PC-3 (cell line): ENCODE data around the gene DNAH14. TPM values are rescaled to one million over a fixed set of nuclear protein-coding genes. Genes with fewer than 3 reads are reported as not detected.

Source experiments
- ATAC-seq: fragments of 200-7000 bp; cut with Tn5 transposase; 2 replicates; pipeline ENCODE4 v1.9.1; 2020; ENCODE audit warnings: mild to moderate bottlenecking, moderate library complexity
- BruUV-seq: library from RNA; stranded (reverse); fragments of 400-500 nt; replicated peaks from 2 replicates; lab custom pipeline; 2021; lab: Mats Ljungman, UMichigan
- CTCF ChIA-PET: fragments of 300-600 bp; sonication (Branson Sonifier 250); formaldehyde crosslinking; loops from one replicate; lab custom pipeline; 2022; ENCODE audit warnings: antibody characterized with exemption; lab: Charles Lee
- POLR2A ChIA-PET: fragments of 300-600 bp; sonication (Branson Sonifier 250); formaldehyde crosslinking; loops from one replicate; lab custom pipeline; 2022; ENCODE audit warnings: antibody characterized with exemption; ENCODE audit not compliant: unreplicated experiment; lab: Charles Lee
- DNase-seq: peaks from one replicate; pipeline ENCODE4 v3.0.0-alpha.2; 2015
- H2AFZ ChIP-seq: fragments of 300-600 bp; sonication (generic); 2 replicates; pipeline ENCODE4 v1.6.0; 2016; ENCODE audit warnings: antibody characterized with exemption, low read length
- H3F3A ChIP-seq: fragments of 300-600 bp; sonication (generic); one replicate; pipeline ENCODE4 v1.6.0; 2017; ENCODE audit warnings: antibody characterized with exemption, low read length, control low read depth, mild to moderate bottlenecking; ENCODE audit not compliant: unreplicated experiment
- H3K27ac ChIP-seq: fragments of 300-600 bp; sonication (generic); 2 replicates; pipeline ENCODE4 v1.5.1; 2016; ENCODE audit warnings: mild to moderate bottlenecking, low read length
- H3K27me3 ChIP-seq: fragments of 300-600 bp; sonication (generic); 2 replicates; pipeline ENCODE4 v1.6.1; 2016; ENCODE audit warnings: low read length, mixed read lengths
- H3K36me3 ChIP-seq: fragments of 300-600 bp; sonication (generic); 2 replicates; pipeline ENCODE4 v1.6.1; 2016; ENCODE audit warnings: low read depth, mixed run types, low read length, mixed read lengths
- H3K4me1 ChIP-seq: fragments of 300-600 bp; sonication (generic); 2 replicates; pipeline ENCODE4 v1.5.1; 2016; ENCODE audit warnings: low read length; ENCODE audit not compliant: insufficient read depth
- H3K4me2 ChIP-seq: fragments of 300-600 bp; sonication (generic); 2 replicates; pipeline ENCODE4 v1.6.0; 2016; ENCODE audit warnings: low read length
- H3K4me3 ChIP-seq: fragments of 300-600 bp; sonication (generic); 2 replicates; pipeline ENCODE4 v1.5.1; 2016; ENCODE audit warnings: mild to moderate bottlenecking, low read length, mixed read lengths
- H3K79me2 ChIP-seq: fragments of 300-600 bp; sonication (generic); 2 replicates; pipeline ENCODE4 v1.6.1; 2017; ENCODE audit warnings: low read length, mixed read lengths
- H3K9ac ChIP-seq: fragments of 300-600 bp; sonication (generic); 2 replicates; pipeline ENCODE4 v1.6.0; 2016; ENCODE audit warnings: mild to moderate bottlenecking, low read length
- H3K9me2 ChIP-seq: fragments of 300-600 bp; sonication (generic); replicated peaks from 2 replicates; pipeline ENCODE4 v1.6.1; 2016; ENCODE audit warnings: mixed run types, low read length, mixed read lengths
- H3K9me3 ChIP-seq: fragments of 300-600 bp; sonication (generic); 2 replicates; pipeline ENCODE4 v1.6.1; 2016; ENCODE audit warnings: low read length, mixed read lengths
- H4K20me1 ChIP-seq: fragments of 300-600 bp; sonication (generic); 2 replicates; pipeline ENCODE4 v1.6.1; 2016; ENCODE audit warnings: low read length, mixed read lengths
- EZH2 ChIP-seq: fragments of 300-600 bp; sonication (generic); IDR thresholded peaks from one replicate; pipeline ENCODE4 v1.6.1; 2017; ENCODE audit warnings: antibody characterized with exemption, mild to moderate bottlenecking, low read length; ENCODE audit not compliant: unreplicated experiment
- EZH2phosphoT487 ChIP-seq: fragments of 300-600 bp; sonication (generic); IDR thresholded peaks from 2 replicates; pipeline ENCODE4 v1.6.1; 2018; ENCODE audit warnings: mild to moderate bottlenecking, antibody characterized with exemption, low read length, borderline replicate concordance
- intact Hi-C: fragments of 100-400 bp; cut with micrococcal nuclease; formaldehyde crosslinking; loops from 2 replicates; pipeline ENCODE4 v1.9.0; 2023
- total RNA-seq: library from RNA; depleted of rRNA; stranded (reverse); fragments of >200 nt; gene quantifications from 2 replicates; pipeline ENCODE4 v1.2.3, GENCODE V29; 2014
- TF ChIP-seq, protein P1 (sequence below): fragments of 300-600 bp; sonication (generic); conservative IDR thresholded peaks from 2 replicates; pipeline ENCODE4 v1.5.1; 2017; ENCODE audit warnings: antibody characterized with exemption, low read depth, mild to moderate bottlenecking, low read length

The DNAH14 gene
- total RNA-seq, 1 experiment from 2014 or later = 42.8 TPM

DNA sequence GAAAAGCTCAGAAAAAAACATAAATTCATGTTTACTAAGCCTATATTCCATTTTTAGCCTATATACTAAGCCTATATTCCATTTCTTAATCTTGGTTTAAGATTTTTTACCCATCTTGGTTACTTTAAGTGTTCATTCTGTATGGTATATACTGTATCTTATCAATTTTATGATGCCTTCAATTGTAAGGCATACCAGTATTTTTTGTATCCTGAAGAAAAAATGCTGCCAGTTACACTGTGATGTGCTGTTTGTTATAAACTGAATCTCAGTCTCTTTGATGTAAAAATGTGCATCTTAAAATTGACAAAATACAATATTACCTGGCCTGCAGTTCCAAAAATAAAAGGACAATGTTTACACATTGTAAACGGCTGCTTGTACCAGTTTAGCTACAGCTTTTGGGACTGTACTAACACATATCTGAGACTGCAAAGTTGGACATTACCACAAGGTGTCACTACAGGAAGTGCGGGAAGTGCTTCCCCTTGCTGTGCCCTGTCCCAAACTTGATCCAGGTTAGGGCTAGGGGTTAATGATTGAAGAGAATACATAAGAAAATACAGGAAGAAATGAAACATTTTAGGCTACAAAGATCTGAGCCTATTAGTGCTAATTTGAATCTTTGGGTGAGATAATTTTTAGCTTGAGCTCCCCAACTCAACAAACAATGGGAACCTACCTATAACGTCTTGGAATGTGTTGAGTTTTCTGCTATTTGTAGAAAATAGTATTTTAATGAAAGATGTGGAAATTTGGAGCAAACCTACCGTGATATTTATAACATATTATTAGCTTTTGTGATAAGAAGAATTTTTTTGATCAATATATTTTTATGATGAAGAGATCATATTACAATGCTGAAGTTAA, 389.5 kb downstream of the DNAH14 start:
- no TSS peak for BruUV-seq
- H3K9ac ChIP-seq = no peak overlapping the region
- H3F3A ChIP-seq = no peaks in the 10 kb centered on the region
- H3K27me3 ChIP-seq = no peaks in the 10 kb centered on the region
- ChIA-PET POLR2A (no interaction called here), CTCF (interaction anchor here (0.5 to 2.2 kb wide), 8 partner anchors 9 to 756 kb away, joined by 3 to 17 read pairs (median 5); partner anchors contain the start of gene LBR)
- TF ChIP-seq EZH2phosphoT487 (no peak), EZH2 (no peak)
- TF ChIP-seq, protein P1, sequence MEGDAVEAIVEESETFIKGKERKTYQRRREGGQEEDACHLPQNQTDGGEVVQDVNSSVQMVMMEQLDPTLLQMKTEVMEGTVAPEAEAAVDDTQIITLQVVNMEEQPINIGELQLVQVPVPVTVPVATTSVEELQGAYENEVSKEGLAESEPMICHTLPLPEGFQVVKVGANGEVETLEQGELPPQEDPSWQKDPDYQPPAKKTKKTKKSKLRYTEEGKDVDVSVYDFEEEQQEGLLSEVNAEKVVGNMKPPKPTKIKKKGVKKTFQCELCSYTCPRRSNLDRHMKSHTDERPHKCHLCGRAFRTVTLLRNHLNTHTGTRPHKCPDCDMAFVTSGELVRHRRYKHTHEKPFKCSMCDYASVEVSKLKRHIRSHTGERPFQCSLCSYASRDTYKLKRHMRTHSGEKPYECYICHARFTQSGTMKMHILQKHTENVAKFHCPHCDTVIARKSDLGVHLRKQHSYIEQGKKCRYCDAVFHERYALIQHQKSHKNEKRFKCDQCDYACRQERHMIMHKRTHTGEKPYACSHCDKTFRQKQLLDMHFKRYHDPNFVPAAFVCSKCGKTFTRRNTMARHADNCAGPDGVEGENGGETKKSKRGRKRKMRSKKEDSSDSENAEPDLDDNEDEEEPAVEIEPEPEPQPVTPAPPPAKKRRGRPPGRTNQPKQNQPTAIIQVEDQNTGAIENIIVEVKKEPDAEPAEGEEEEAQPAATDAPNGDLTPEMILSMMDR = peak; percentile 96
- no peak overlapping the region for H3K27ac ChIP-seq
- no peak overlapping the region for H2AFZ ChIP-seq
- no peaks in the 10 kb centered on the region for H4K20me1 ChIP-seq
- DNase-seq = peak; percentile 86
- H3K36me3 ChIP-seq = no peaks in the 10 kb centered on the region
- intact Hi-C loops = loop anchor here (1.0 kb wide), 3 partner anchors 24 to 99 kb away; no protein-coding TSS in a partner anchor
- no peak overlapping the region for H3K4me3 ChIP-seq
- H3K9me3 ChIP-seq = no peaks in the 10 kb centered on the region
- H3K4me2 ChIP-seq = no peak overlapping the region
- no peaks in the 10 kb centered on the region for H3K79me2 ChIP-seq
- peaks cover 16% of the 10 kb centered on the region for H3K4me1 ChIP-seq
- no peaks in the 10 kb centered on the region for H3K9me2 ChIP-seq
- ATAC-seq = peak; percentile 95

DNA sequence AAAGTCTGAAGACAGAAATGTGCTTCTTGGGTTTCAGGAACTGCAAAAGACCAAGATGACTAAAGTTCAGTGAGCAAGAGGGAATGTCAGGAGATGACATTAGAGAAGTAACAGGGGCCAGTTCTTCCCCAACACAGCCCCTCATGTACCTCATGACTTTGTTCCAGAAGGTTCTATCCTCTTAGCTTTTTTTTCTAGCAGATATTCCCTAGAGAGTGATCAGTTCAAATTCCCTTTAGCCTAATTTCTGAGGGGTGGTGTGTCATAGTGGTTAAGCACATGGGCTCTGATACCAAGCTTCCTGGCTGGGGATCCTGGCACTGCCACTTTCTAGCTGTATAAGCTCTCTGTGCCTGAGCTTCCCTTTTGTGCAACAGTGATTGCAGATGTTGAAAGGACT, 390.4 kb downstream of the DNAH14 start:
- CTCF ChIA-PET = interaction anchor here (0.5 to 2.2 kb wide), 4 partner anchors 24 to 755 kb away, joined by 6 to 17 read pairs (median 11); partner anchors contain the start of gene LBR
- Histone ChIP-seq H2AFZ (peak overlapping the region; percentile 10), H3K9me2 (no peaks in the 10 kb centered on the region), H3K4me3 (no peak overlapping the region), H3K27ac (peak overlapping the region; percentile 11; the same call in 1 of the 2 replicates), H3K4me1 (peaks cover 16% of the 10 kb centered on the region), H4K20me1 (no peaks in the 10 kb centered on the region), H3K9ac (no peak overlapping the region), H3F3A (no peaks in the 10 kb centered on the region), H3K36me3 (no peaks in the 10 kb centered on the region), H3K4me2 (peak overlapping the region; percentile 15), H3K79me2 (no peaks in the 10 kb centered on the region), H3K9me3 (no peaks in the 10 kb centered on the region), H3K27me3 (no peaks in the 10 kb centered on the region)
- intact Hi-C loops = loop anchor here (1.0 to 10.0 kb wide), 4 partner anchors 23 to 655 kb away; no protein-coding TSS in a partner anchor
- ATAC-seq = peak; percentile 72
- no TSS peak for BruUV-seq
- POLR2A ChIA-PET = interaction anchor here (0.5 kb wide), 2 partner anchors 24 to 59 kb away, joined by 4 read pairs; no protein-coding TSS in a partner anchor
- DNase-seq = peak; percentile 67
- TF ChIP-seq EZH2 = no peak
- TF ChIP-seq, protein P1 = no peak
- TF ChIP-seq EZH2phosphoT487 = no peak
